ENCODE measurements around the gene CNGA2. TPM values are rescaled to one million over a fixed set of nuclear protein-coding genes. Genes with fewer than 3 reads are reported as not detected.
A peak's percentile ranks its signal among the peaks of the same experiment; 100 is the strongest.

Gene CNGA2
- total and polyA plus RNA-seq, 2 of the 4 experiments (the other 2 are of a cell fraction) = not detected

GRCh38 chrX:151692825-151693224 lies 41.7 kb upstream of the CNGA2 start:
- Histone ChIP-seq H3K4me3 (ENCODE audit: insufficient read depth, low read depth, low read length) (no peak overlapping the region), H3K79me1 (ENCODE audit: low read depth in 1 of 2, low read length in 2 of 2) (no peaks in the 10 kb centered on the region), H3K4ac (ENCODE audit: low read depth, low read length) (no peak overlapping the region), H2BK5ac (ENCODE audit: low read depth, low read length, poor library complexity, severe bottlenecking) (no peak overlapping the region), H4K8ac (ENCODE audit: low read depth in 2 of 2, low read length in 2 of 2) (no peak overlapping the region), H3K9ac (ENCODE audit: low read depth, low read length) (no peak overlapping the region), H2BK20ac (ENCODE audit: low read depth, low read length) (no peak overlapping the region), H3K14ac (replicated peaks; ENCODE audit: low read depth, low read length) (no peak overlapping the region), H2AK5ac (ENCODE audit: low read depth, low read length) (no peak overlapping the region), H4K5ac (ENCODE audit: low read depth, low read length) (no peak overlapping the region), H3K9me3 (ENCODE audit: control insufficient read depth, insufficient read depth, low read length) (peaks cover 19% of the 10 kb centered on the region; the same call in 1 of the 2 replicates), H2BK15ac (ENCODE audit: low read depth, low read length) (no peak overlapping the region), H3K4me1 (ENCODE audit: control insufficient read depth, insufficient read depth, low read length) (no peaks in the 10 kb centered on the region), H3K9me1 (ENCODE audit: insufficient read depth, low read length) (no peaks in the 10 kb centered on the region), H2AK9ac (replicated peaks; ENCODE audit: low read depth, low read length, poor library complexity) (peak overlapping the region; percentile 78), H4K20me1 (ENCODE audit: insufficient read depth, low read length) (no peaks in the 10 kb centered on the region), H3K27me3 (ENCODE audit: control insufficient read depth, insufficient read depth, low read length) (no peaks in the 10 kb centered on the region), H2AFZ (replicated peaks; ENCODE audit: low read length, poor library complexity) (no peak overlapping the region), H3K4me2 (ENCODE audit: low read depth, low read length) (no peak overlapping the region), H3K56ac (ENCODE audit: extremely low read depth, insufficient read depth, low read length) (no peak overlapping the region), H3K23ac (ENCODE audit: low read depth, low read length) (no peak overlapping the region), H4K91ac (ENCODE audit: insufficient read depth, low read depth, low read length) (no peak overlapping the region), H3K36me3 (ENCODE audit: control insufficient read depth, insufficient read depth, low read length) (no peaks in the 10 kb centered on the region), H2BK120ac (ENCODE audit: low read depth, low read length) (no peak overlapping the region), H3K27ac (ENCODE audit: insufficient read depth, low read length) (no peak overlapping the region), H3K18ac (ENCODE audit: low read depth, low read length) (no peak overlapping the region)
- no peak for DNase-seq
- POLR2A ChIA-PET (ENCODE audit: unreplicated experiment) = no interaction called here
- BruUV-seq (replicated peaks) = no TSS peak
- CTCF ChIA-PET = no interaction called here
- 64% methylated on average over 3 of the region's 6 CpGs; no CpG with 5 or more reads in 1 of the 2 experiments for WGBS, 2 experiments (ENCODE audit: extremely low coverage in 2 of 2, insufficient read length in 1 of 2)
- dilution Hi-C loops (cut with HindIII; ENCODE audit: low sequenced_read_pairs, unreplicated experiment) (no loop called here), intact Hi-C loops (cut with micrococcal nuclease) (no loop called here), in situ Hi-C loops (cut with MboI; ENCODE audit: low sequenced_read_pairs) (loop anchor here (25.0 kb wide), 1 partner anchor 531 kb away; no protein-coding TSS in a partner anchor)
- TF ChIP-seq MAFK (IDR thresholded peaks at IDR 0.05; ENCODE audit: low read depth, low read length) (no peak), MXI1 (IDR thresholded peaks at IDR 0.05; ENCODE audit: borderline replicate concordance, low read depth, low read length) (no peak), SMC3 (IDR thresholded peaks at IDR 0.05; ENCODE audit: low read depth, low read length) (no peak), POLR2A (IDR thresholded peaks at IDR 0.05; ENCODE audit: low read depth, low read length) (no peak), BHLHE40 (IDR thresholded peaks at IDR 0.05; ENCODE audit: low read depth, low read length) (no peak), RFX5 (IDR thresholded peaks at IDR 0.05; ENCODE audit: low read depth, low read length) (no peak), RAD21 (IDR thresholded peaks at IDR 0.05; ENCODE audit: low read length) (no peak), ELK1 (IDR thresholded peaks at IDR 0.05; ENCODE audit: borderline replicate concordance, low read depth, low read length) (no peak), NFE2L2 (IDR thresholded peaks at IDR 0.05; ENCODE audit: low read depth, low read length) (no peak)
- no peak for ATAC-seq (ENCODE audit: low read depth)

All from IMR-90 (cell line).